HepG2 (cell line): ENCODE data around the gene NME9. TPM values are rescaled to one million over a fixed set of nuclear protein-coding genes. Genes with fewer than 3 reads are reported as not detected.

Experiments used
- EP300 ChIP-seq, 3 experiments: sonication (generic) in 1 of 3; formaldehyde crosslinking in 1 of 3; IDR thresholded peaks; 2 replicates each; pipeline versions ENCODE4 v1.5.1 to v1.6.1; 2011 to 2020; ENCODE audit warnings: low read depth in 2 of 3, low read length in 2 of 3, borderline replicate concordance in 1 of 3, improper control_type of control experiment in 1 of 3, mild to moderate bottlenecking in 1 of 3, missing genetic modification reagents in 1 of 3, moderate library complexity in 1 of 3
- FIP1L1 ChIP-seq: fragments of 200-400 bp; formaldehyde crosslinking; IDR thresholded peaks from 2 replicates; pipeline ENCODE4 v1.6.1; 2018; ENCODE audit warnings: low read depth, mild to moderate bottlenecking, low read length, moderate library complexity, borderline replicate concordance; ENCODE audit not compliant: insufficient read depth
- HMGXB4 ChIP-seq, 2 experiments: sonication (generic) in 1 of 2; formaldehyde crosslinking in 1 of 2; IDR thresholded peaks; 2 replicates each; pipeline versions ENCODE4 v1.4.0 to v1.6.1; 2018 to 2020; ENCODE audit warnings: missing genetic modification reagents in 2 of 2, borderline replicate concordance in 1 of 2, low read depth in 1 of 2, mild to moderate bottlenecking in 1 of 2, missing biosample characterization in 1 of 2
- KAT7 ChIP-seq: IDR thresholded peaks from 2 replicates; pipeline ENCODE4 v1.6.1; 2018; ENCODE audit warnings: borderline replicate concordance, missing compliant biosample characterization
- KDM3A ChIP-seq: IDR thresholded peaks from 2 replicates; pipeline ENCODE4 v1.6.1; 2018; ENCODE audit warnings: low read depth, missing compliant biosample characterization
- NCOA5 ChIP-seq: sonication (generic); formaldehyde crosslinking; IDR thresholded peaks from 2 replicates; pipeline ENCODE4 v1.4.0; 2020; ENCODE audit warnings: missing genetic modification reagents
- RERE ChIP-seq: IDR thresholded peaks from 2 replicates; pipeline ENCODE4 v1.6.1; 2016; ENCODE audit warnings: low read depth, missing genetic modification reagents, missing compliant biosample characterization
- SRY ChIP-seq: sonication (generic); formaldehyde crosslinking; IDR thresholded peaks from 2 replicates; pipeline ENCODE4 v1.8.0; 2022; ENCODE audit warnings: mild to moderate bottlenecking, missing genetic modification reagents
- TAF15 ChIP-seq: fragments of 200-400 bp; formaldehyde crosslinking; IDR thresholded peaks from one replicate; pipeline ENCODE4 v1.6.1; 2018; ENCODE audit warnings: mild to moderate bottlenecking, low read depth, low read length; ENCODE audit not compliant: poor library complexity, severe bottlenecking
- ZNF407 ChIP-seq: sonication (generic); formaldehyde crosslinking; IDR thresholded peaks from one replicate; pipeline ENCODE4 v1.5.1; 2020; ENCODE audit warnings: mild to moderate bottlenecking, missing genetic modification reagents; ENCODE audit errors: not compliant biosample characterization
- polyA plus RNA-seq, 8 experiments: library from polyadenylated mRNA; depleted of rRNA in 3 of 8; stranded (reverse) in 7 of 8; unstranded in 1 of 8; fragments of >200 nt; fragmentation: Illumina TruSeq in 4 of 8; extraction: Trizol in 4 of 8; gene quantifications; 2 replicates each; pipeline versions ENCODE4 v1.2.1 to v1.2.3, GENCODE V29; 2011 to 2016; ENCODE audit warnings: low read depth in 4 of 8, missing spikeins in 1 of 8, mixed read lengths in 1 of 8; ENCODE audit not compliant: insufficient read depth in 1 of 8
- total RNA-seq, 5 experiments: library from RNA; depleted of rRNA; stranded (reverse); fragments of >200 nt; fragmentation: Illumina TruSeq; extraction: Trizol; gene quantifications; 2 replicates each; pipeline ENCODE4 v1.2.3, GENCODE V29; 2016; ENCODE audit warnings: low read depth in 1 of 5

Gene NME9
- total and polyA plus RNA-seq, 2 of the 13 experiments (the other 11 are each of a cell fraction or from before 2014, with no cell fraction given): not detected

DNA sequence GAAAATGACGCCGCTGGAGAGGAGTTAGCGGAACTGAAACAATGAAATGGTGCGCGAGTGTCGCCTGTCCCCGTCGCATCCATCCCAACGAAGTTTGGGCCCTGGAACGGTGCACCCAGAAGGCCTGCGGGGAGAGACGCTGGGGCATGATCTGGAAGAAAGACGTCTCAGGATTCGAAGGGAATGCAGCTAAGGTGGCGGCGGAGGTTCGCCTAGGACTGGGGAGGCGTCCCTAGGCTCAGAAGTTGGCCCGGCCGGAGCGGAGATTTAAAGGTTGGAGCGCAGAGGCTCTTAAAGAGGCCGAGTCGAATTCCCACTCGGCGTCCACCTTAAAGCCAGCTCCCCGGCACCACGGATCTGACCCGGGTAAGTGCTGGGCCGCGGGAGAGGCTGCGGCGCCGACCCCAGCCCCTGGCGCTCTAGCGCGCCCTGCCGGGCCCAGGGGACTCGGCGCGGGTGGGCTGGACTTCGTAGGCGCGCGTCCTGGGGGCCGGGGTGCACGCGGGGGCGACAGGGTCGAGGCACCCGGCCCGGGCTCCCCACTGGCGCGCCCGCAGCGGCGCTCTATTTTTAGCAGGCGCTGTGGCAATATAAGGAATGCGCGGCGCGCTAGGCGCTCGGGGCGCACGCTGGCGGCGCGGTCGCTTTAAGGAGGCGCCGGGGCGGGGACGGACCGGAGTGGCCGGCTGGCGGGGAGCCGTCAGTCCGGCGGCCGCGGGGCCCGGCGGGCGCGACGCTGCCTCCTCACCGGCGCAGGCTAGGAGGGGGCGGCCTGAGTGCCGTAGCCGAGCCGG, 18.5 kb upstream of the NME9 start, which contains the start of gene MRAS (continued):
- TF ChIP-seq RERE (no peak), KDM3A (CRISPR knock-in tag) (peak; percentile 59; the same call in 1 of the 2 replicates), HMGXB4 (CRISPR knock-in tag; IDR thresholded peaks at IDR 0.05; ENCODE audit: borderline replicate concordance in 1 of 2, low read depth in 1 of 2) (peak; percentile 73 to 76), SRY (CRISPR knock-in tag) (peak; percentile 57; the same call in 1 of the 2 replicates), ZNF407 (CRISPR knock-in tag) (no peak), KAT7 (CRISPR knock-in tag) (no peak), TAF15 (no peak), NCOA5 (CRISPR knock-in tag) (no peak), EP300 (IDR thresholded peaks at IDR 0.05; ENCODE audit: low read depth in 2 of 2, low read length in 2 of 2) (0 out of 4 replicates have a peak, but pooled peaks of 1 of the 2 experiments have one; percentile 8), EP300 (CRISPR knock-in tag; IDR thresholded peaks at IDR 0.05; ENCODE audit: borderline replicate concordance) (no peak), FIP1L1 (no peak)
